NCI-H82 (cell line): ENCODE data around the gene RALGPS1.
A peak's percentile ranks its signal among the peaks of the same experiment; 100 is the strongest.

Source experiments
- DNase-seq: peaks from one replicate; lab custom pipeline; 2025; lab: John Stamatoyannopoulos, UW

Gene RALGPS1

GRCh38 chr9:127121628-127122175 is 207.1 kb downstream of the RALGPS1 start:
- peak; percentile 48 for DNase-seq

GRCh38 chr9:127122176-127123063 is 207.8 kb downstream of the RALGPS1 start, which contains the start of gene ANGPTL2:
TSS of gene ANGPTL2 (minus strand) at chr9:127122635. CDS start at chr9:127108731, 13,904 bp downstream.
- peak; percentile 85 for DNase-seq

DNA sequence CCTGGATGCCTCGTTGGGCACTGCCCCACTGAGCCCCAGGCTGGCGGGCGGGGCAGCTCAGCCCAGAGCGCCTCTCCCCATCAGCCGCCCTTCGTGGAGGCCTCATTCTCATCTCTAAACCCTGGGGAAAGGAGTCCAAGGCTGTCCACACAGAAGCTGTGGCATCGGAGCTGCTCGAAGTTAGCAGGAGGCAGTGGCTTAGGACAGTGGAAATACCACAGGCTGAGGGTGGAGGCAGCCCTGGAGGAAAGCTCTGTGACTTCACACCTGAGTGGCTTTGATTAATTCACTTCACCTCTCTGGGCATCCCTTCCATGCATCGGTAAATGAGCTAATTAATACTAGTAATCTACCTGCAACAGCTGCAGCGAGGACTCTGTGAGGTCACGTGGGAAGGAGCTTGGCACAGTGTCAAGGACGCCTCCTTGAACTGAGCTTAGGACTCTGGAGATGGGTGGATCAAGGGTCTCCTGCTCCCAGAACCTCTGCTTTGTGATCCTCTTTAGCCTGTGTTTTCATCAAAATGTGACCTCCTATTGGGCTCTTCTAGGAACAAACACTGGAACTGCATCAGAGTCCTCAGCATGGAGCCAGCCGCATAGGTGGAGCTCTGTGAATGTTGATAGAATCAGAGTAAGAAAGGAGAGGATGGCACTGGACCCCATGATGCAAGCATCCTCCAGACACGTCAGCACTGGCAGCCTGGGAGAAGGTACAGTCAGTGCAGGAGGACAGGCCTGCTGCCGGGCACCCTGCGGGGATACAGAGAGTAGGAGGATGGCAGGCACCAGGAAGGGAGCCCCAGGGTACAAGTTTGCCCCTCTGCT is 208.7 kb downstream of the RALGPS1 start:
- DNase-seq: peak; percentile 93

DNA sequence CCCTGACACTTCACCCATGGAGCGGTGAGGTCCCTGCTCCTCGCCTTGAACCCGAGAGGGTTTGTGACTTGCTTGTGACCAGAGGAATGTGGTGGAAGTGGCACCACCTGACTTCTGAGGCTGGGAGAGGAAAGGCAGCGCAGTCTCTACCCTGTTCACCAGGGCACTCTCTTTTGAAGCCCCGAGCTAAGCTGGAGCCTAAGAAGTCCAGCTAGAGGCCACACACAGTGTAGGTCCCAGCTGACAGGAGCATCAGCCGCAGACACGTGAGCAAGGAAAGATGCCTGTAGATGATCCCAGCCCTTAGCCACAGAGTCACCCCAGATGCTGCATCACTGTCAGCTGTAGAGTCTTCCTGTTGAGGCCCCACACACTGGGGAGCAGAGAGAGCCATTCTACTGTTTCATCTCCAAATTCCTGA is 209.5 kb downstream of the RALGPS1 start:
- DNase-seq: no peak

DNA sequence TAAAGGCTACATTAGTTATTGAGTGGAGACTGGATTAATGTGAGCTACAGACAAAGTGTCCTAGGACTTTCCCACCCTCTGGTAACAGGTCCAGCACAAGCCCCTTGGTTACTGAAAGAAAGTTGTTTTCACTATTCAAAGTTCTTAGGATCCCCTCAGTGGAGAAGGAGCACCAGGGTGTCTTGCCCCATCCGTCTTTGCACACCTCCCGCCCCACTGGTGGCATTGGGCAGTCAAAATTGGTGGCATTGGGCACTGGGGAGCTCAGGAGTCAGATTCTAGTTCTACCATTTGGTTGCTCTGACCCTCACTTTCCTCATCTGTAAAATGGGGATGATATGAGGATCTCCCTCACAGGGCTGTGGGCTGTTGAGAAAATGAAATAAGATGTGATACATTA is 210.2 kb downstream of the RALGPS1 start:
- no peak for DNase-seq

DNA sequence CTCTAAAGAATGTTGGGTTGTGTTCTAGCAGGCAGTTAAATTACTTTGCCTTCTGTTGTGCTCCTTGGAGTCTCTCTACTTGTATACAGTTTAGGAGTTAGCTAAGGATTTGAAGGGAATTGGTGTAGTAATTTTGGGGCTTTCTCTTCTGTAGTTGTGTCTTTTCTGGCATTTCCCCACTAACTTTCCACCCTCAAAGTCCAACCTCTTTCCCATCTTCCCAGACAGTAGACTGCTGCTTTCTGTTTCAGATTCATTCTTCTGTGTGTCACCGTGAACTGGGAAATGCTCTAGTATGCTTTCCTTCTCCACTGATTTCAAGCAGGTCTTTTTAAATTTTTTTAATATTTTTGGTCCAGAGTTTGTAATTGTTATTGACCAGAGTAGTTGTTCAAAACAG is 212.4 kb downstream of the RALGPS1 start:
- no peak for DNase-seq

DNA sequence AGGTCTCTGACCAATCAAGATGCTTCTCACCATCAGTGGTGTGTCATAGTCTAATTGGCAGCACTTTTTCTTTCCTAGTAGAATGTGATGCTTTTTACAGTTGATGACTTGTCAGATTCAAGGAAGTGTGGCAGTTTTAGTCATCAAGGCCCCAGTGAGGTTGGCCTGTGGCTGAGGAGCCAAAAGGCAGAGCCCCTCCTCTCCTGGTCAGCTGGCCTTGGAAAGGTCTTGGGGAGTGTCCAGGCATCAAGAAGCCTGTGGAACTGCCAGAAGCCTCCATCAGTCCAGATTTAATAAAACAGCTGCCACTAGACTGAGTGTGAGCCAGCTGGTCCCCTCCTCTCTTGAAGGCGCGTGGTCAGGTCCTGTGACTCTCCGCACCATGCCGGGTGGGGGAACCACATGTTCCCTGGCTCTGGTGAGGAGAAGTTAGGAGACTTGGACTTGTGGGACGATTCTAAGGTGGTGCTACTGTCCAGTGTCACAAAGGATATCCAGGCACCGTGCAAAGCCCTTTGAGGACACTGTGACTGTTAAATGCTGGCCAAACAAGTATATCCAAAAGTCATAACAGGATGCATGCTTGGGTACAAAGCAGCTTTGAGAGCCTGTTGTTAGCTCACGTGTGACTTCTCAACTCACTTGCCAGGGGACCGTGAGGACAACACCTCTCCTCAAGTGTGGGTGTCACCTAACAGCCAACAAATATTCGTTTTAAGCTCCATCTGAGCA is 213.9 kb downstream of the RALGPS1 start:
- no peak for DNase-seq

DNA sequence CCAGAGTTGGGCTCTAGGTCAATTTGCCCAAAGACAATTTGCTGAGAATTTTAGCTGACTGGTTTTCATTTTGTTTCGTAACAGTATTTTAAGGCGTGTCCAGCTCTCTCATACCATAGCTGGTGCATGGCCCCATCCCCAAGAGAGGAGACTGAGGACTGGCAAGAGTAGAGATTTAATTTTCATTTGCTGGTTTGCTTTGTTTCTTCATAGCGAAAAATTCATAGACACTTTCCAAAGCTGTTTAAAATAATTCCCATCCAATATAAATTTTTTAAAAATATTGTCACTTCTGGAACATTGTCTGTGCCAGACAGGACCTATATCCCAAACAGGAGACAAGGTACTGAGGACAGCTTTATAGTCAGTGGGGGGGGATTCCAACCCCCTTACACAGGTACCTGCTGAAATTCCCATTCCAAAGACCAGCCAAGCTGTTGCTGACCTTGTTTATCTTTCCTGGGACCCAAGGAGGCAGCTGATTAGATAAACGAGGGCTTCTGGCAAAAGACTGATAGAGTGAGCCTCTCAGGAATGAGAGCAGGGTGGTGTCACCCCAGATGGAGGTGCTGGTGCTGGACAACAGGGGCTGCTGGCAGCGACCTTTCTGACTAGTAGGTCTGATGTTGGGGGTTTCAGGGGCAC is 214.6 kb downstream of the RALGPS1 start:
- no peak for DNase-seq

DNA sequence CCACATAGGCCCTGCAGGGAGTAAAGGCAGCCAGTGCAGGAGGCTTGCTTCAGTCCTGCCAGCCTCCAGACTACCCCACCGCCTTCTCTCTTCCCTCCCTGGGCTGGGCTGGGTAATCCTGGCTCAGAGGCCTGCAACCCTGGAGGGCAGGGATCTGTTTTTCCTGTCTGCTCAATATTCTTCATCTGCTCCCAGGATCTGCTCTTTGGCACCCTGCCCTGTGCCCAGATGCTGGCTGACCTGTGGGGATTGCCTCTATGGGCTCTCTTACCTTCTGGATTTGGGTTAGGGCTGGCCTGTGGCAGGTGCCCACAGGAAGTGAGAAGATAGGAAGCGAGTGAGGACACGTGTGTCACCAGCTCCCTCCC is 215.1 kb downstream of the RALGPS1 start:
- peak; percentile 8 for DNase-seq

DNA sequence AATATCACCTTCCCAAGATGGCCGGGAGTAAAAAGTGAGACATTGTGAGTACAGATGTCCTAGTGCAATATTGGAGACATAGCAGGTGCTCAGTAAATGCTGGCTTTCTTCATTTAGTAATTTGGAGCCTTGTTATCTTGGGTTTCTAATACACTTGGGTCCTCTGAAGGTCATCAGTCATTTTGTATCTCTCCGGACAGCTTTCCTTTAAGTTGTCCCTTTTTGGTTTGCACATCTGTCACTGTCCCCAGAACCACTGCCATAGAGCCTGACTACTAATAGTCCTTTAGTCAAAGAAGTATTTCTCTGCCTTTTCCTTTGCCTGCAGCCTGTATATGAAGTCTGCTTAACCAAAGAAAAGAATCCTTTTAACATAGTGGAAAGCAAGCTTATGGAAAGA is 215.7 kb downstream of the RALGPS1 start:
- DNase-seq: no peak

DNA sequence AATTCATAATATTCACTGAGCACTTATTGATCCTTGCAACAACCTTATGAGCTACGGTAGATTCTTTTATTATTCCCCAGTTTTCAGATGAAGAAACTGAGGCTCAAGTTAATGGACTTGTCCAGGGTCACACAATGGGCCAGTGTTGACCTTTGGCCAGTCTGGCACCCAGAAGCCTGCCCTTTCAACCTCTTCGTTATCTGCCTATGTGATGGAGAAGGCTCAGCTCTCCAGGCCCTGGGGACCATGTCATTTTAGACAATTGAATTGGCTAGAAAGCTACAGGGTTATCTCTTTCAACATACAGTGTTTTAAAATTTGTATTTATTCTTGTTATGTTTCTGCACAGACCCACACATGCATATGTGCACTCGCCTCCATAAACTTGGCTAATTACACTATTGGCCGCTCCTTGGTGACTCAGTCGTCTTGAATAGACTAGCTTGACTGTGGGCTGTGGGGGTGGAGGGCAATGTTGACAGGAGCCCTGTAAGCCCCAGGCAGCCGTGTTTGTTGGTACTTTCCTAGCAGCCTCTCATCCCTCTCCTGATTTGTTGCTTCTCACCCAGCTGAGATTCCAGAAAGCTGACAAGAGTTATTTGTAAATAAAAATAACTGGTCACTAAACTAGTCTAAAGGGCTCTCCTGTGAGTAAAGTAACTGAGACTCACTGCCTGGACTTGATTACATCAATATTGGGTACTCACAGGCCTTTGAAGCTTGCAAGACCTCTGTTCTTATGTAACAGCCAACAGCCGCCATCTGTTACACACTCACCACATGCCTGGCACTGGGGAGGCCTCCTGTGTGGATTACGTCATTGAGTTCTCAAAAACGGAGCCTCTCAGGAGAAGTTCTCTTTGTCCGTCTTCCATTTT is 216.3 kb downstream of the RALGPS1 start:
- peak; percentile 91 for DNase-seq

GRCh38 chr9:127131871-127132270 is 217.3 kb downstream of the RALGPS1 start:
- DNase-seq: no peak

DNA sequence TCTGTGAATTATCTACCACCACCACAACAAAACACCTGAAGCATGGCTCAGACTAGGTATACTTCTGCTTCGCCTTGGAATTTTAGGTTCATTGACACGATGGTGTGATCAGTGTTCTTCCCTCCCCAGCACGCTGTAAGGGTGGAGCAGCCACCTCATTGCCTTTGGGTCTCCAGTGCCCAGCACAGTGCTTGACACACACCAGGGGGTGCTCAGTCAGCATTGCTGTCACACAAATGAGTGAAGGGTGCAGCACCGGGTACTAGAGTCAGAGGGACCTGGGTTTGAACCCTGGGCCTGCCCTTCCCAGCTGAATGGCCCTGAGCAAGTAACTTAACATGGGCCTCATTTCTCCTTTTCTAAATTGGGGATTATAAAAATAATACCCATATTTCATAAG is 217.8 kb downstream of the RALGPS1 start:
- no peak for DNase-seq

- DNase-seq: peak; percentile 18
Measured at GRCh38 chr9:127132921-127133647, 218.5 kb downstream of the RALGPS1 start.

- peak; percentile 30 for DNase-seq
Measured at GRCh38 chr9:127133739-127134167, 219.2 kb downstream of the RALGPS1 start.

GRCh38 chr9:127135056-127135745 is 220.6 kb downstream of the RALGPS1 start:
- no peak for DNase-seq

DNA sequence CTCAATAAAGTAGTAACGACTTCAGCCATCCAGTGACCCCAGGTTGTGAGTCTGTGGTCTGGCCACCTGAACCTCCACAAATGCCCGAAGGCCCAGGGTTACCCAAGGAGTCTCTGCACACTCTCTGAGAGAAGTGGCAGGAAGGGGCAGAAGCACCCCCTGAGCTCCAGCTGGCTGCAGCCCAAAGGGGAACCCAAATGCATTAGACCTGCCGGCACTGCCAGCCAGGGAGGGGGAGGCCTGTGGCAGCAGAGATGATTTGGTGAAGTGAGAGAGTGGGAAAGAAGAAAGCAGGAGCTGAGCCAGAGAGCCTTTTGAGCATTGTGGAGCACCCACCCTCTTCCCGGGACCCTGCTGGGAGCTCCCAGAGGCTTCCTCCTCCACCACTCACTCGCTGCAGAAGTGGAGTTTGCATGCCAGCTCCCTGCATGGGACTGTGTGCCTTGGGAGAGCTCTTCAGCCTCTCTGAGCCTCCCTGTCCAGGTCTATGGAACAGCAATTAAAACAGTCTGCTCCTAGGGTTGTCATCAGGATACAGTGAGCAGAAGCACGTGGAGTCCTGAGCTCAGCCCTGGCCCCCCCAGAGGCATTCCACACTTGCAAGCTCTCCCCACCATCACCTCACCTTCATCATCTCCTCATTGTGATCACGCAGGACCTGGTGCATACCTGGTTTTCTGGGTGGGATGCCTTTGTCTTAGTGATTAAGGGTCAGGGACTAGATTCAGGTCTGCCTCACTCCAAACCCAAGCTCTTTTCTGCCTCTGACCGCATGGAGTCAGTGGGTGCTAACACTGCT is 221.7 kb downstream of the RALGPS1 start:
- no peak for DNase-seq
